Fibroblast of lung (primary cell): Measurements from ENCODE around the gene SCTR.

Source experiments
- CTCF ChIP-seq, 2 donors: IDR thresholded peaks in 1 of 2; conservative IDR thresholded peaks in 1 of 2; 1 replicate in 1 of 2; 2 replicates in 1 of 2; pipeline ENCODE4 v1.5.1; 2011 to 2012; ENCODE audit warnings: low read length in 2 of 2, control low read depth in 1 of 2, inconsistent platforms in 1 of 2, low read depth in 1 of 2, mild to moderate bottlenecking in 1 of 2
- EZH2 ChIP-seq: IDR thresholded peaks from 2 replicates; pipeline ENCODE4 v1.5.1; 2012; ENCODE audit warnings: low read length, control low read depth, mild to moderate bottlenecking; ENCODE audit errors: missing control alignments

- TF ChIP-seq CTCF (conservative IDR thresholded peaks at IDR 0.05 in 1 of 2, IDR thresholded peaks at IDR 0.05 in 1 of 2; ENCODE audit: low read depth in 1 of 2, low read length in 2 of 2) (no peak), EZH2 (no peak)
Observed at GRCh38 chr2:119431155-119431975, 92.9 kb downstream of the SCTR start, which contains the start of gene TMEM37.
